GM20000 (cell line): ENCODE data around the gene ITIH5.

Experiments used
- DNase-seq: peaks from one replicate; pipeline ENCODE4 v3.0.0; 2012; ENCODE audit warnings: low spot score
- TF ChIP-seq, protein P1 (sequence below): IDR thresholded peaks from 2 replicates; pipeline ENCODE4 v1.5.1; 2012; ENCODE audit warnings: mild to moderate bottlenecking, control low read depth; ENCODE audit errors: extremely low read depth, missing control alignments

ITIH5 gene

DNA sequence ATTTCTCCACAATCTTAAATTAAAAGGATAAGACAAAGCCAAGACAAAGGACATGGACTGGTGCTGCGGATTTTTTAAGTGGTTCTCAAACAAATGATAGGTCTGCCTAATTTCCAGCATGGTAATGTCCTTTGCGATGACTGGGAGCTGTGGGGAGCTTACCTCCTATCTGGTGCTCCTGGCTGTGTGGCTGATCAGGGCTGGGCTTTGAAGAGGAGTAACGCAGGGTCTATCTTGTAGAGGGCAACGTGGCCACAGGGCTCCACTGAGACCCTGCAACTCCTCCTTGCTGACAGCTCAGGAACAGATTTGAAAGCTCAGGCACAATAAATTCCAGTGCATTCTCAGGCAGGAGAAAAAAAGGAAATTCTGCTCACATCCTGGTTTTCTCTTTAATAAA lies 152.8 kb downstream of the ITIH5 start:
- TF ChIP-seq, protein P1, sequence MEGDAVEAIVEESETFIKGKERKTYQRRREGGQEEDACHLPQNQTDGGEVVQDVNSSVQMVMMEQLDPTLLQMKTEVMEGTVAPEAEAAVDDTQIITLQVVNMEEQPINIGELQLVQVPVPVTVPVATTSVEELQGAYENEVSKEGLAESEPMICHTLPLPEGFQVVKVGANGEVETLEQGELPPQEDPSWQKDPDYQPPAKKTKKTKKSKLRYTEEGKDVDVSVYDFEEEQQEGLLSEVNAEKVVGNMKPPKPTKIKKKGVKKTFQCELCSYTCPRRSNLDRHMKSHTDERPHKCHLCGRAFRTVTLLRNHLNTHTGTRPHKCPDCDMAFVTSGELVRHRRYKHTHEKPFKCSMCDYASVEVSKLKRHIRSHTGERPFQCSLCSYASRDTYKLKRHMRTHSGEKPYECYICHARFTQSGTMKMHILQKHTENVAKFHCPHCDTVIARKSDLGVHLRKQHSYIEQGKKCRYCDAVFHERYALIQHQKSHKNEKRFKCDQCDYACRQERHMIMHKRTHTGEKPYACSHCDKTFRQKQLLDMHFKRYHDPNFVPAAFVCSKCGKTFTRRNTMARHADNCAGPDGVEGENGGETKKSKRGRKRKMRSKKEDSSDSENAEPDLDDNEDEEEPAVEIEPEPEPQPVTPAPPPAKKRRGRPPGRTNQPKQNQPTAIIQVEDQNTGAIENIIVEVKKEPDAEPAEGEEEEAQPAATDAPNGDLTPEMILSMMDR, result no peak
- no peak for DNase-seq

DNA sequence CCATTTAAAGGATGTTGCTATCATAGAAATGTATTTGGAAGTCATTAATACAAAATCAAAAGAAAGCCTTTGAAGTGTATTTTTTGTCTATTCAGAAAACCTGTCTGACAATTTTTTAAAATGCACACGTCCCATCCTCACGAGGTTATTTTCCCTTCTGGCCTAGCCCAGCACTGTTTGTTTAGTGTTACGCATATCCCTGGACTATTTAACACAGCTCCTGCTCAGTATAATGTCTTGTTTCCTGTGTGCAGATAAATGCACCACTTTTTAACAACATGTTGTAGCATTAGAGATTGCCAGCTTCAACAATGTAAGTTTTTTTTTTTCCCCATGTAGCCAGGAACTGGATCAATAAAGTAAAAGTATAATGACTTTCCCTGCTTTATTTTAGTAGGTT lies 153.3 kb downstream of the ITIH5 start:
- no peak for DNase-seq
- TF ChIP-seq, protein P1, result no peak

DNA sequence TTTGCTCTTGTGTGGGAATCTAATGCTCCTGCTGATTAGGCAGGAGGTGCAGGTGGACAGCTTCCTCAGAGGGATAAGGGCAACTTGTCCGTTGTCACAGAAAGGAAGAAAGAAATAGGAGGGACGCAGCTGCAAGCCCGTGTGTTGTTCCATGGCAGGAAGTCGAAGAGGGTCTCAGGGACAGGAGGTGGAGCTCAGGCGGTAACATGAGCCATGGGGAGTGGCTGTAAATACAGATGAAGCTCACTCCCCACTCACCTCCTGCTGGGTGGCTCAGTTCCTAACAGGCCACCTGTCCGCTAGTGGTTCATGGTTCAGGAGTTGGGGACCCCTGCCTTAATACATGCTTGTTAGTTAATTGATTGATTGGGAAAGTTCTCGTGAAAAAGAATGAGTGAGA lies 154.3 kb downstream of the ITIH5 start:
- DNase-seq, result no peak
- TF ChIP-seq, protein P1, result no peak

DNA sequence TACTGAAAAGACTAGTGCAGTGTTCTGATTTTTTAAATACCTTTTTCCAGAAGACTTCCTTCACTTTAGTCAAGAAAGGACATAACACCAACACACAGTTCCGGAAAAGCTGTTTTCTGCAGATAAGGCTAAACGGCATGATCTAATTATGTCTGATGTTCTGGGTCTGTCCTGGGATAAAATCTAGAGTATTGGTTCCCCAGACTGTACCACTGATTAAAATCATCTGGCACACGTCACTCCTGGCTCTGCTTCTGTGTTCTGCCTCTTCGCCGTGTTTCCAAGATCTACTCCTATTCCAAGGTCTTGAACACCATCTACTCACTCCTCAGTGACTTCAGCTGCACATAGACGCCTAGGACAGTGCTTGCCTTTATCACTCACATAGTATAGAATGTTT lies 155.2 kb downstream of the ITIH5 start:
- TF ChIP-seq, protein P1, result no peak
- no peak for DNase-seq
